HUDEP-2 (cell line): ENCODE results near the gene PHC3.
A peak's percentile ranks its signal among the peaks of the same experiment; 100 is the strongest.
"Not testable (repeated sequence)": the region's sequence is repeated elsewhere in the genome, so short reads cannot be mapped to it uniquely, and the experiment has no call there.

ENCODE experiments used
- DNase-seq, 76 experiments: peaks; one replicate each; lab custom pipeline; 2025; ENCODE audit not compliant: unreplicated experiment in 76 of 76; lab: John Stamatoyannopoulos, UW

PHC3 gene

GRCh38 chr3:170196833-170197232 lies 15.3 kb upstream of the PHC3 start:
- DNase-seq, result no peak

DNA sequence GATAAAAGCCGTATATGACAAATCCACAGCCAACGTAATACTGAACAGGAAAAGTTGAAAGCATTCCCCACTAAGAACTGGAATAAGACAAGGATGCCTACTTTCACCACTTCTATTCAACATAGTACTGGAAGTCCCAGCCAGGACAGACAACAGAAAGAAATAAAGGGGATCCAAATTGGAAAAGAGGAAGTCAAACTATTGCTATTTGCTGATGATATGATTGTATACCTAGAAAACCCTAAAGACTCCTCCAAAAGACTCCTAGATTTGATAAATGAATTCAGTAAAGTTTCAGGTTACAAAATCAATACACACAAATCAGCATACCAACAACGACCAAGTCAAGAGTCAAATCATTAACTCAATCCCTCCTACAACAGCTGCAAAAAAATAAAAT lies 14.2 kb upstream of the PHC3 start:
- not testable (repeated sequence) for DNase-seq

DNA sequence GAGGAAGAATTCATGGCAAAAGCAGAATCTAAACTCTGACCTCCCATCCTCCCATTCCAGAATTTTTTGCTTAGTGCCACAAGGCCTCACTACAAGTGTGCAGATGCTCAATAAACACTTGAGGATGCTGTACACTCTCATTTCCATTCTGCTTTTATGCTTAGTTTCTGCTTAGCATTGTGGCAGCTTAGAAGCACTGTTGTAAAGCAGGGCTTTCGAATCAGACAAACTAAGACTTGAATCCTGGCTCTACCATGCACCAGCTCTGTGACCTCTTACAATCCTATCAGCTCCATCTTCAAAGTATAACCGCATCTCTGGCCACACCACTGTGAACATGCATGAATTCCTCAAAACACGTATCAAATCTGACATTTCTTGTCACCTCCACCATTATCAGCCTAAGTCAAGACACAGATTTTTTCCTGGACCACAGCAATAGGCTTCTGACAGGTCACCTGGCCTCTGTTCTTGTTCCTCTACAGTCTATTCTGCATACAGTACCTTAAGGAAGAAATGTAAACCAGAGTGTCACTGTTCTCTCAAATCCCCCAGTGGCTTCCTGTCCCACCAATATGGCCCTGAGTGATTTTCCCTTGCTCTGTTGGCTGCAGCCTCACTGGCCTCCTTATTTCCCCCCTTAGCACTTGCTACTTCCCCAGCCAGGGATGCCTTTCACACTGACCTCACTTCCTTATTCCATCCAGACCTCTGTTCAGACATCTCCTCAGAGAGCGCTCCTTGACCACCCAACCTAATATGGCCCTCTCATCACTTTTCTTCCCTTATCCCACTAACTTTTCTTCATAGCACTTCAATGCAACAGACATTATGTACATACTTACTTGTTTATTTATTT lies 8.1 kb upstream of the PHC3 start:
- peak in 1 of 76 experiments; percentile 4 for DNase-seq

- DNase-seq, result peak in 19 of 76 experiments; percentile 1 to 46 (median 5)
These were observed 1.2 kb downstream of the PHC3 start for GRCh38 chr3:170180079-170180907.

GRCh38 chr3:170179432-170179831 lies 2.1 kb downstream of the PHC3 start:
- no peak for DNase-seq

DNA sequence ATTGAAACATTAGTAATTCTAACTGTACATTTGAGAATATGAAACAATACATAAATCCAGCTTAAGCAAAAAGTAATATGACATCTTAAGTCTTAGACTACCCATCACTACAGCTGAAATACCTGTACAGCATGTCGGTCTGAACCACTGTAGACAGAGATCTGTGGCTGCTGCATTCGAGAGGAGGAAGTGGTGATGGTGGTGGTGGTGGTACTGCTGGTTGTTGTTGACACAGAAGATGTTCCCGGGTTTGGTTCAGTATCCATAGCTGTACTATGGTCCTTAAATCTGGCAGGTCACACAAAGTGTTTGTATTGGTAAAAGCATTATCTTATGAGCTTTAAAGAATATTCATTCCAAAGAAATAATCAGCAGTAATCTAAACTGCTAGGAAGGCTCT lies 2.9 kb downstream of the PHC3 start:
- no peak for DNase-seq

DNA sequence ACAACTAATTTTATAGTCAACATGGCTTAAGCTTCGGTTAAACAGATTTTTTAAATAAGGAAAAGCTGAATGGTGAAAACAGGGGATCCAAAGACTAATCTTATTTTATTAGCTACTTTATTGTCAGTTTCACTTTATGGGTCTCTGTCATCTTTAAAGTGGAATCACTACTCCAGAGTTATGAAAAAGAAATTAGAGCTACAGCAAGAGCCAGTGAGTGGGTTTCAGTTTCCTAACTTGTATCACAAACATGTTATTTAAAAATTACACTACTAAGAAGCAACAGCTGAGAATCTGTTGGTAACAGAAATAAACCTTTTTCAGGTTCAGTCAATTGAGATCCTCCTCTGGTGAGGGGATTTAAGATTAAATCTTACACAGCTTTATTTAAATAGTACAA lies 10.0 kb downstream of the PHC3 start:
- no peak for DNase-seq

- DNase-seq, result no peak
These were observed 16.8 kb downstream of the PHC3 start for GRCh38 chr3:170164717-170165116.

- no peak for DNase-seq
These were observed 17.4 kb downstream of the PHC3 start for GRCh38 chr3:170163956-170164645.

DNA sequence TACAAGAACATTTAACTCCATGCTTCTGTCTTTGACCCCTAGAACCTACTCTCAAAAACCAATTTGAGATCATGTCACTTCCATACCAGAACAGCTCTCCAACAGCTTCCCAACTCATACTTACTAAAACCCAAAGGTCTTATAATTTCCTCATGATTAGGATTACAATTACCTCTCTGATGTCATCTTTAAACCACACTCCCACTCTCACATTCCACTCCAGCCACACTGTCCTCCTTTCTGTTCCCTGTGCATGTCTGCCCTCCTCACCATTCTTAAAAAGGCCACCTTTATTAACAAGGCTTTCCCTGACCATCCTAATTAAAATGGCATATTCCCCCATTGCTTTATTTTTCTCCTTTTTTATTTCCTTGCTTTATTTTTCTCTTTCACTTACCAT lies 18.9 kb downstream of the PHC3 start:
- DNase-seq, result no peak

DNA sequence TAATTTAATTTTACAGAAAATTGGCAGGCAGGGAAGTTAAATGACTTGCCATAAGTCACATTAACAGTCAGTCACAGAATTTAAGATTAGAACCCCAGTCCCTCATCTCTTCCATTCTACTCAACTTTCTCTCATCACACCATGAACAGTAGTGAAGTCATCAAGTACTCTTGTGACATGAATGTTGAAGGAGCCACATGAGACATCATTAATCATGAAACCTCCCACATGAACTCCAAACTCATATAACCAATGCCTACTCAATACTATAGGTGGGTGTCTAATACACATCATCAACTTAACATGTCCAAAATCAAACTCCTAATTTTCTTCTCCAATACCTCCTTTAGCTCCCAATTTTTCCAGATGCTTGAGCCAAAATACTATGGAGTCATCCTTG lies 19.5 kb downstream of the PHC3 start:
- DNase-seq, result no peak

GRCh38 chr3:170159933-170160332 lies 21.6 kb downstream of the PHC3 start:
- no peak for DNase-seq

- DNase-seq, result no peak
These were observed 22.1 kb downstream of the PHC3 start for GRCh38 chr3:170159459-170159858.

- no peak for DNase-seq
These were observed 25.9 kb downstream of the PHC3 start for GRCh38 chr3:170155604-170156003.

DNA sequence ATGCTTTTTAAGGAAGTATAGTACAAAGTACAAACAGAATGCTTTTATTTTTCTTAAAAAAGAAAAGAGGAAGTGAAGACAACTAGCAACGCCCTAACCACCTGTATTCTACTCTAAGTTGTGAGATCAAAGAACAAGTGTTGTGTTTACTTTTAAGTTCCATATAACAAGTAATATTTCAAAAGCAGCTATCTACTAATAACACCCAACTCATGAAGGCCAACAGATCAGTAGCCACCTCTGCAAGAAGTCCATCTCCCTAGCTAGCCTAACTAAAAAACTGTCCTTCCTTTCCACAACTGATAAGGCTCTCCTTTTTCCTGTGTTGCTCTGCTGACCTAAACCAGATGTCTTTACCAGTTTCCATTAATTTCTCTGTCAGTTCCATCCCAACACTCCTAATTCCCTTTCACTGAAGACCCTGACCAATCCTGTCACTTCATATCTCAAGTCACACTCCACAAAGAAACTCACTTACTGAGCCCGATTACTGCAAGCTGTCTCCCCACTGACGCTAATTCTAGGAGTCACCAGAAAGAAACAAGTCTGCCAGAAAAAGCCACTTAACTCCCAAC lies 26.9 kb downstream of the PHC3 start:
- DNase-seq, result peak in 7 of 76 experiments; percentile 2 to 16 (median 7)

GRCh38 chr3:170154084-170154483 lies 27.4 kb downstream of the PHC3 start:
- no peak for DNase-seq

DNA sequence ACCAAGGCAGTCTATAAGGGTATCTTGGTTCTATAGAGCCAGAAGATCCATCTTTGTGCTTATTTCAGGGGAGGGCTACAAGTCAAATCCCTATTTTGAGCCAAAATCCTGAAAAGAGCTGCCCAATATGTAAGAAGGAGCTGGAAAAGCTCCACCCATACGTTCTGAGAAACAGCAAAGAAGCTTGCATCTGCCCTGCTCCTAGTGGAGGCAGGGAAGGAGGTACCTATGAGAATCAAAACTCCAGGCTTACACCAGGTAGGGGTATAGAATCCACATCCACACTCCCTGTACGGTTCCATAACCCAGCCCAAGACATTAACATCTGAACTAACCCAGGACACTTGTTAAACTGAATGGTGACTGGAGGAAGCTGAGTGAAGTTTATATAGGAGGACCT lies 30.0 kb downstream of the PHC3 start:
- DNase-seq, result no peak

GRCh38 chr3:170149016-170149415 lies 32.5 kb downstream of the PHC3 start:
- DNase-seq, result no peak

GRCh38 chr3:170145278-170145677 lies 36.3 kb downstream of the PHC3 start:
- DNase-seq, result no peak

DNA sequence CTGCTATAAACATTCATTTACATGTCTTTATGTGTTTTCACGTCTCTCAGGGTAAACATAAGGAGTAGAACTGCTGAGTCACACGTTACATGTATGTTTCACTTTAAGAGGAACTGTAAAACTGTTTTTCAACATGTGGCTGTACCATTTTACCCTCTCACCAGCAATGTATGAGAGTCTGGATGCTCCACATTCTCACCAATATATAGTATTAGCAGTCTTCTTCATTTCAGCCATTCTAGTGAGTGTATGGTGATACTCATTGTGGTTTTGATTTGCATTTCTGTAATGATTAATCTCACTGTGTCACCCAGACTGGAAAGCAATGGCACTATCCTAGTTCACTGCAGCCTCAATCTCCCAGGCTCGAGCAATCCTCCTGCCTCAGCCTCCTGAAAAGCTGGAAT lies 37.1 kb downstream of the PHC3 start:
- no peak for DNase-seq

DNA sequence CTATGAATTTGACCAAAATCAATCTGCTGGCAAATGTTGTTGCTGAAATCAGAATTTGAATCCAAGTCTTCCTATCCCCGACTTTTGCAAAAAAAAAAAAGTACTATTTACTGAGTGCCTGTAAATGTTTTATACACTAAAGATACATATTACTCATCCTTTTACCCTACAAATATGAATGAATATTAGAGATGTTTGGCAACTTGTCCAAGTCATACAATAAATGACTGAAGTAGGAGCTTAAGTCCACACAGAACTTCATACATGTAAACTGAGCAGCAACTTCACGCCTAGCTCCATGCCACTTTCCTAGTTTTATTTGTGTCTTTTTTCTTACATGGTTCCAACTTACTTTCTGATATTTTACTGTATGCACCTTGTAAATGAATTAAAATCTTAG lies 39.2 kb downstream of the PHC3 start:
- no peak for DNase-seq
